HG03432 (cell line): ENCODE measurements around the gene C9orf57.
A peak's percentile ranks its signal among the peaks of the same experiment; 100 is the strongest.
"Not testable (repeated sequence)": the region's sequence is repeated elsewhere in the genome, so short reads cannot be mapped to it uniquely, and the experiment has no call there.

Source experiments
- ATAC-seq: cut with Tn5 transposase; IDR thresholded peaks from one replicate; pipeline ENCODE4 v1.9.1; 2021; ENCODE audit warnings: mild to moderate bottlenecking, moderate library complexity; ENCODE audit not compliant: unreplicated experiment

C9orf57 gene

DNA sequence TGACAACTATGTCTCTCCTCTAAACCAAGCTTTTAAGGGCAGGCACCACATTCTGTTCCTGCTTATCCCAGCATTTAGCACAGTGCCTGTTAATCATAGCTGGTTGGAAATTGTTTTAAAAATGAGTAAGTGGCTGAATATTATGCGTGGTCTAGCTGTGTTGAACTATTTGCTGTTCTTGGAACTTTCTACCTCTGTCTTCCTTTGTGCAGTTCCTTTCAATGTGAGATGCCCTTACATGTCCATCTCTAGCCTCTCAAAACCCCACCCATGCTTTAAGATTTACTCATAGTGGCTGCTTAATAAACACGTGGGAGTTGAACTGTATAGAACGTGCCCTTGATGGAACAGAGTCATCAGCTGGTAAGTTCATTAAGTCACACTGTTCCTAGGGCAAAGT lies 34.5 kb downstream of the C9orf57 start:
- peak; percentile 39 for ATAC-seq

DNA sequence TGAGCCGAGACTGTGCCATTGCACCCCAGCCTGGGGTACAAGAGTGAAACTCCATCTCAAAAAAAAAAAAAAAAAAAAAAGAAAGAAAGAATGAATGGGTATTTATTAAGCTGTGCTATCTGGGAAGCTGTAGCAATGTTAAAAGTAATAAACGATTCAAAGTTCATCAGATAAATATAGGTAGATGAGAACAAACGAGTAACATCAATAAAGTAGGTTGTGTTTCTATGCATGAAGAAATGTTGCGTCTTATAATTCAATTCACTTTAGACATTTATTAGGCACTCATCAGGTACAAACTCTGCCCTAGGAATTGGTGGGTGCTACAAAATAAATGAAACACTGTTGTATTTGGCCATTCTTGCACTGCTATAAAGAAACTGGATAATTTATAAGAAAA lies 36.8 kb downstream of the C9orf57 start:
- no peak for ATAC-seq

GRCh38 chr9:72022841-72023240 lies 37.6 kb downstream of the C9orf57 start:
- ATAC-seq, result no peak

- ATAC-seq, result peak; percentile 48
Measured at GRCh38 chr9:72013292-72013760, 47.1 kb downstream of the C9orf57 start.

DNA sequence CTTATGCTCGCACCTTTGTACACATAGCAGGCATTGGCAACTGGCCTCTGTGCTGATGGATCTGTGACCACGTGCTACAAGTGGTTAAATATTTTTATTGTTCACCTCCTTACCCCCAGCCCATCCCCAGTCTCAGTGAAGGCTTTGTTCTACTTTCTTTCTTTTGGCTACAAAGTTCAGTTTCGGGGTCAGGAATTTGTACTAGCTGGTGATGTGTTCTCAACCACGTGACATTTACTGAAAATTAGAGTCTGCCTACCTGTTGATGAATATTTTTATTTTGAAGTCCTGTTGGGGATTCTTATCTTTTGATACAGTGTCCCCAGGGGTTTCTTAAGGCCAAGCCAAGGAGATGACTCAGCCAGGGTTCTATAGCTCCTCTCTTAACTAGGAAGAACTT lies 47.8 kb downstream of the C9orf57 start:
- no peak for ATAC-seq

GRCh38 chr9:72007726-72008125 lies 52.7 kb downstream of the C9orf57 start:
- ATAC-seq, result not testable (repeated sequence)

GRCh38 chr9:72006501-72006900 lies 53.9 kb downstream of the C9orf57 start:
- no peak for ATAC-seq

- ATAC-seq, result no peak
Measured at GRCh38 chr9:72005451-72005850, 55.0 kb downstream of the C9orf57 start.
